A204.1 (cell line): ENCODE results near the gene SNX17.
A peak's percentile ranks its signal among the peaks of the same experiment; 100 is the strongest.
"Not testable (repeated sequence)": the region's sequence is repeated elsewhere in the genome, so short reads cannot be mapped to it uniquely, and the experiment has no call there.

Experiments used
- FAIRE-seq: peaks from 2 replicates; lab custom pipeline; 2012; peaks lifted over from hg19 to GRCh38; lab: Jason Lieb, UNC

SNX17 gene, protein sequence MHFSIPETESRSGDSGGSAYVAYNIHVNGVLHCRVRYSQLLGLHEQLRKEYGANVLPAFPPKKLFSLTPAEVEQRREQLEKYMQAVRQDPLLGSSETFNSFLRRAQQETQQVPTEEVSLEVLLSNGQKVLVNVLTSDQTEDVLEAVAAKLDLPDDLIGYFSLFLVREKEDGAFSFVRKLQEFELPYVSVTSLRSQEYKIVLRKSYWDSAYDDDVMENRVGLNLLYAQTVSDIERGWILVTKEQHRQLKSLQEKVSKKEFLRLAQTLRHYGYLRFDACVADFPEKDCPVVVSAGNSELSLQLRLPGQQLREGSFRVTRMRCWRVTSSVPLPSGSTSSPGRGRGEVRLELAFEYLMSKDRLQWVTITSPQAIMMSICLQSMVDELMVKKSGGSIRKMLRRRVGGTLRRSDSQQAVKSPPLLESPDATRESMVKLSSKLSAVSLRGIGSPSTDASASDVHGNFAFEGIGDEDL

DNA sequence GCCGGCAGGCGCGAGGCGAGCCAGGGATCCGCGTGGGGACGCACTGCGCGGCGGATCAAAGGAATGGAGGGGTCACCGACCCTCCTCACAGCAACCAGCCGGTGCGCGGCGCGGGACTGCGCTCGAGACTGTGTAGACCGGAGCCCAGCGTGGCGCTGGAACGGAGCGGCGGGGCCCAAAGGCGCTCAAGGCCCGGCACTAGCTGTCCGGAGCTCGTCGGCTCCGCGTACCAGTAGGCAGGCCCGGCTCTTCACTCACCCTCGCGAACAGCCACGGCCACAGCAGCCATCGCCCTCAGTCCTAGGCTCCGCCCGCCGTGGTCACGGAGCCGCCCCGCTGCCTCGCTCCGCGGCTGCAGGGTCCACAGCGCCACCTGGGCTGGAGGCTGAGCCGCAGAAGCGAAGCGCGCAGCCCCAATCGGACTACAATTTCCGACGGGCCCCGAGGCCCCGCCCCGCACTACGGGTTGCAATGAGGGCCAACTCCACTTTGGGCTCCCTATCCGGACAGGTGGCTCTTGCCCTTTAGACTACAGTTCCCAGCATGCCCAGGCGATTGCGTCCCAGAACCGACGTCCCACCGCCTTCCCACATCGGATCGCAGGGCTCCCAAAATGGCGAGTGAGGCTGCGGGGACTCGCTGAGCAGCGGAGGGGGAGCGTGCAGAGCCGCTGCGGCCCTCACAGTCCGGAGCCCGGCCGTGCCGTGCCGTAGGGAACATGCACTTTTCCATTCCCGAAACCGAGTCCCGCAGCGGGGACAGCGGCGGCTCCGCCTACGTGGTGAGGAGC, at the start of gene SNX17, which contains the start of gene EIF2B4:
TSS of gene SNX17 (plus strand) at position 591 of the 790 bp plus-strand sequence. CDS start at position 719, 128 bp downstream.
TSS of gene EIF2B4 (minus strand) at position 313 of the 790 bp plus-strand sequence. CDS start at position 289, 24 bp downstream.
- peak; percentile 29 for FAIRE-seq

DNA sequence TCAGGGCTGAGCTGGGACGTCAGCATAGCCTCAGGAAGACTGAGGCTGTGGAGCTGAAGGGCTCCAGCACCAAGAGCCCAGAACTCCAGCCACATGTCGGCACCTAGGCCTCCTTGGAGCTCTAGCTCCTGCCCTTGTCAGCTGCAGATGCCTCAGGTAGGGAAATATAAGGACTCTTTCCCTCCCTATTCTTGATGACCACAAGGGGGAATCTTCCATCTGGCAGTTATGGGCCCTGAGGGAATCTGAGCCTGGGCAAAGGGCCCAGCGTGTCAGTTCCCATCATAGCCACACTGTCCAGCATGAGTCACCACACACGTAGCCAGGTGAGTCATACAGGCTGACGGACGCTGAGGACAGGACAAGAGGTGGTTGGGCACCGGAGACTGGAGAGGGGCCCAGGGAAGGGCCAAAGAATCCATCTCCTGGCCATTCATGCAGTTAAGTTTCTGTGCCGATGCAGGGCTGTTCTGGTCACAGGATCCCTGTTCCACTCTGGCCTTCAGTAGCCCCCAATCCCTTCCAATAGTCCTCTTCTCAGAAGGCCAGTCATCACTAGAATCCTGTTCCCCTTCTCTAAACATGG, 49.4 kb upstream of the SNX17 start:
- no peak for FAIRE-seq

DNA sequence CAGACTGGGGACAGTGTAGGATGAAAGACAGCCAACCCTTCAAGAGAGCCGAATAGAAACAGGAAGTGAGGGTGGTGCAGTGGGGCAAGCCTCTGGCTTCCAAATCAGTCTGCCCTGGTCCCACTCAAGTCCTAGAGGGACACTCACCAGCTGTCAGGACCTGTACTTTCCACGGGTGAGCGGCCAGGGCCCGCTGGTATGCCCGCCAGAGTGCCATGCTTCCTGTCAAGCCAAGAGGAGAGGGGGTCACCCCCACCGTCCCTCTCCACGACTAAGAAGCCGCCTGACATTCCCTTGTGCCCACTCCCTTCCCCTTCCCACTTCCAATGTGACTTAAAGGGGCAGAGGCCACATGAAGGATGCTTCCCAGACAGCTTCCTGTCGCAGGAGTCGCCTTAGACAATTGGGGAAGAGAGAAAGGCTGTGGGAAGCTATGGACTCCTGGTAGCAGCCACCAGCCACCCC, 48.1 kb upstream of the SNX17 start:
- no peak for FAIRE-seq

DNA sequence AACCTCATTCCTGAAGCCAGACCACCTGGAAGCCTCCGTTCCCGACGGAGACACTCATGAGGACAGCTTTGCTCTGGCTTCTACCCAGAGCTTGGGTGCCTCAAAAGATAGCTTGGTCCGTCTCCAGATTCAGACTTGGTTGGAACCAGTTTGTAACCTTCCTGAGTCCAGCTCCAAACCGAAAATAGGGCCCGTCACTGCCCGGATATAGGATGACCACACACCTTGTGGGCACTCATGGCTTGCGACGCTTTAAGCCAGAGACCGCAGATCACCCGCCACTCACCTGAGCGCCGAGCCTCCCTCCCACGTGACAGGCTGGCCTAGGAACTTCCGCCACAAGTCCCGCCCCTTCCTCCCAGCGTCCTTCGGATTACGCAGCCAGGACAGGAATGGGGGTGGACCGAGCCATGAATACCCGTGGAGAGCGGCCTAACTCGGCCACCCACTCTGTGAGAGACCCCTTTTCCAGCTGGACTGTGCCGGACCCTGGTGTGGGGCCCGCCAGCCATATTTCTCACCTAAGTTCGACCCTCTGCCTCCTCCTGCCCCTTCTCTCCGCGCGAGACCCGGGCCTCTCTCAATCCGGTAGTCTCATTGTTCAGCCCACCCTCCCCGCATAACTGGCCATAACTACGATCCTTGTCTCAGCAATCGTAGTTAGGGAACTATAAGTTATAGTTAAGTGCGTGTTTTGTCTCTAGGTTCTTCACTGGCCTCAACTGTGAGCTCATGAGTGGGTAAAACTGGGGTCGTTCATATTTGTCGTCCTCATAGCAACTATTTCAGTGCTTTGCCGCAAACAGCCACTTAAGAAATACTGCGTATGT, 47.4 kb upstream of the SNX17 start, which contains the start of gene MPV17:
TSS of gene MPV17 (minus strand) at position 332 of the 830 bp plus-strand sequence. CDS start 580 bp downstream, outside the sequence.
- FAIRE-seq = no peak

DNA sequence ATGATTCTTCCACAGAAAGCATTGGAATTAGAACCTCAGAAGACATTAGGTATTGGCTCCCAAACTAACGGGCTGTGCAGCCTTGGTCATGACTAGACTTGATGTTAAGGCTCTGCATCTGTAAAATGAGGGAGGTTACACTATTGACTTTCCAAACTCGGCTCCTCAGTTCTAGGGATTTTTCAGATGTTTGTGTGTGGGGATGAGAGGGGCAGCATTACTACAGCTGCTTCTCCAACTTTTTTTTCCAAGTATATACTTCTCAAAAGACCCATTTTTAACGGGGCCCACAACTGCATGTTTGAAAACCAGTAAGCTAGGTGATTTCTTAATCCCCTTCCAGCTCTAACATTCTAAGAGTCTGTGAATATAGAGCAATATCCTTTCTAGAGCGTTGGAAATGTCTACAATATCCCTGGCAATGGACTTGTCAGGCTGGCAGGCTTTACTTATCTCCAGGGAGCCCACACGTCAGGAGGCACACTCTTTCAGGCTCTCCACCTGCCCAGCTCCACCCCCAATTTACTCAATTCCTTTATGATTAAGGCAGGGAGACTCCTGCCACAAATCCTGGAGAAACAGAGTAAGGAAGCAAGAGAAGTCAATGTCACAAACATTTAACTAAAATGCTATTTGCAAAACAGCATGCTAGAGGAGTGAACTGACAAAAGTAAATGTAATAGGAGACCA, 46.7 kb upstream of the SNX17 start:
- no peak for FAIRE-seq

DNA sequence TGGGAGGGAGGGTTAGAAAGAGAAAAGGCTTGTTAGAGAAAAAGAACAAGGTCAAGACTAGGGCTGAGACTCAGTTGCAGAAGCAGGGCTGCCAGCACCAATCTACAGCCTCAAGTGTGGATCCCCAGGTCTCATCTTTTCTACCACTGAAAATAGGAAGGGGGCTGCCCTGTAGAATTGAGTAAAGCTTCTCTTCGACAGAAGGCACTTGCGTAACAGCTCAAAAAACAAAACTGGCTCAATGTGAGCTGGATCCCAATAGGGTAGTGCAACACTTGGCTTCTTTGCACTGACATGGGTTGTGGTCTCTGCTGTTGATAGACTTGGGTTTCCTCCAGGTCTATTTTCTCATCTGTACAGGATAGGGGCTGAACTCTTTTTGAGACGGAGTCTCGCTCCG, 45.7 kb upstream of the SNX17 start:
- FAIRE-seq = no peak

DNA sequence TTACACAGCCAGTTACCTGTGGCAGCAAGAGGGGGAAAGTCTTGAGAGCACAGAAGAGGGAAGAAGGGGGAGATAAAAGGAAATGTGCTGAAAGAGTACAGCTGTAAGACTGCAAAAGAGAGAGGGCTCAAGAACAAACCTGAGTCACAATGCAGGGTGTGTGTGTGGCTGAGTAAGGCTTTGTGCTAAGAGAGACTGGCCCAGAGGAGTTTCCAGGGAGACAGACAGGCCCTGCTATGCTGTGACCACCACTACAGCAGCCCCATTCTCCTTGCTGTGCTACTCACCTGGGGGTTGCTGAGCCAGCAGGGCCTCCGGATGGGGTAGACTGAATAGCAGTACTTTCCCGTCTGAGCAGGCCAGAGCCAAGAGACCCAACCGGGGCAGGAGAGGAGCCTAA, 35.1 kb upstream of the SNX17 start:
- no peak for FAIRE-seq

DNA sequence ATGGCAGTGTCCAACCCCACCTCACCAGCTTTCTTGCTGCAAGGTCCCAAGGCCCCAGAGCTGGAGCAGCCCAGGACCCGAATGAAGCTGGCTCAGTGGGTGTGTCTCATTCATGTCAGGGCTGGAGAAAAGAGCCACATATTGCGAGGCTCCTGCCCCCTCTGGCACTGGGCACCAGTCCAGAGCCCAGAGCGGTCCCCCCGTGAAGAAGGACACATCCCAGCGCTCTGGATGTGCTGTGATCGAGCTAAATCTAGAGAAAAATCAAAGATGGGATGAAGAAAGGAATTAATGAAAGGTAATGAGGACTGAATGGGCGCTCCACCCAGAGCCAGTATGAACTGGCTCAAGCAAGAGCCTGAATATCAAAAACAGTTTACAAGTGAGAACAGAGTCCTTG, 34.2 kb upstream of the SNX17 start:
- no peak for FAIRE-seq

DNA sequence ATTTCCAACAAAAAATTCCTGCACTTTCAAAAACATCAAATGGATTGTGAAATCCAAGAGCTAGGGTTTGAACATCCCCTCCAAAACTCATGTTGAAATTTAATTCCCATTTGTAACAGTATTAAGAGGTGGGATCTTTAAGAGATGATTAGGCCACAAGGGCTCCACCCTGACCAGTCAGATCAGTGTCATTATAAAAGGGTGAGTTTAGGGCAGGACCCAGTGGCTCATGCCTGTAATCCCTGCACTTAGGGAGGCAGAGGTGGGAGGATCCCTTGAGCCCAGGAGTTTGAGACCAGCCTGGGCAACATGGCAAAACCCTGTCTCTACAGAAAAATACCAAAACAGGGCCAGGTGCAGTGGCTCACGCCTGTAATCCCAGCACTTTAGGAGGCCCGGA, 22.8 kb upstream of the SNX17 start:
- no peak for FAIRE-seq

DNA sequence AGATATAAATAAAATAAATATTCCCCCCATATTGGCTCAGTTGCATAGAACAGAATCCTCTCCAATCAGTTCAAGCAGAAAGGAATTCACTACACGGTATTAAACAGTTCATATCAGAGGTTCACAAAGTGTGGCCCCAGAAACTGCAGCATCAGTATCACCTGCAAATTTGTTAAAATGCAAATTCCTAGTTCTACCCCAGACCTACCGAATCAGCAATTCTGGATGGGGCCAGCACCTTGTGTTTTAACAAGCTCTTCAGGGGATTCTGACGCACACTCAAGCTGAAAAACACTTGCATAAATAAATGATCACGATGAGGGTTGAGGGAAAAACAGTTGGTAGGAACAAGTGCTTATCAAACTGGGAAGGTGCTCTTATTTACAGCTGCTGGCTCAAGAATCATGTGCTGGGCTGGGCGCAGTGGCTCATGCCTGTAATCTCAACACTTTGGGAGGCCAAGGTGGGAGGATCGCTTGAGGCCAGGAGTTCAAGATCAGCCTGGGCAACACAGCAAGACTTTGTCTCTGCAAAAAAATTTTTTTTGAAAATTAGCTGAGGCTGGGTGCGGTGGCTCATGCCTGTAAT, 20.2 kb upstream of the SNX17 start:
- FAIRE-seq = no peak

DNA sequence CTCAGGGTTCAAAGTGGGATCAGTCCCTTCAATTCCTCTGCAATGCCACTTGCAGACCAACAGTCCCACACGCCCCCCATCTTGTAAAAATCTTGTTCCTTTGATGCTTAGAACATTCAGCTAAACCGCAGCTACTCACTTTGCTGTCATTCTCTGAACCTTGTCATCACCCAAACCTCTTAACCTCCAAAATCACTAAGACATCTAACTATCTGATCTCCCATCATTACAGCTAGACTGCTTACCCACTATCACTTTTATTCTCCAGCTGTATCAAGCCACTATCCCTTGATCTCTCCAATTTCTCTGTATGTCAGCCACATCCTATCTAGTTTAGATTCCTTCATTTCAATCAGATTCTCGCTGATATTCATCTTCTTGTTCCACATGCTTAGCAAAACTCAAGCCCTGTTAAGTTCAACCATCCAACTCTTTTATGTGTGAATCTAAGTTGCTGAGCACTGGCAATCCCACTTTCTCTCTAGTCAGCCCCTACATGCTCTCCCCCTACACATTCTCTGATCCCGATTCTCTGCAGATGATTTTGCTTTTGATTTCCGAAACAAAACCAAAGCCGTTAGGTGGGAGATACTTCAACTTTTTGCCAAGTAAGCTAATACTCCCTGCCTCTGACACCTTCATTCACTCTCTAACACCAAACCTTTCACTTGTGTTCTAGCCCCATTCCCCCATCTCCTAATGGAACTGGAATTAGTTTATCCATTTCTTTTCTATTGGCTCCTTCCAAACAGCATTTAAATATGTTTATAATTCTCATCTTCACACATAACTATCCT, 18.4 kb upstream of the SNX17 start:
- FAIRE-seq = no peak

DNA sequence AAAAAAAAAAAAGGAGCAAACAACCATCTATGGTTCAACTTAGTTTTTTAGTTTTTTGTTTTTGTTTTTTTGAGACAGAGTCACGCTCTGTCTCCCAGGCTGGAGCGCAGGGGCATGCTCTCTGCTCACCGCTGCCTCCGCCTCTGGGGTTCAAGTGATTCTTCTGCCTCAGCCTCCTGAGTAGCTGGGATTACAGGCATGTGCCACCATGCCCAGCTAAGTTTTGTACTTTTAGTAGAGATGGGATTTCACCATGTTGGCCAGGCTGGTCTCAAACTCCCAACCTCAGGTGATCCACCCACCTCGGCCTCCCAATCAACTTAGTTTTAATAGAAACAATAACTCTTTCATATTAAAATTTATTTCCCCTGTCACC, 17.0 kb upstream of the SNX17 start:
- not testable (repeated sequence) for FAIRE-seq

DNA sequence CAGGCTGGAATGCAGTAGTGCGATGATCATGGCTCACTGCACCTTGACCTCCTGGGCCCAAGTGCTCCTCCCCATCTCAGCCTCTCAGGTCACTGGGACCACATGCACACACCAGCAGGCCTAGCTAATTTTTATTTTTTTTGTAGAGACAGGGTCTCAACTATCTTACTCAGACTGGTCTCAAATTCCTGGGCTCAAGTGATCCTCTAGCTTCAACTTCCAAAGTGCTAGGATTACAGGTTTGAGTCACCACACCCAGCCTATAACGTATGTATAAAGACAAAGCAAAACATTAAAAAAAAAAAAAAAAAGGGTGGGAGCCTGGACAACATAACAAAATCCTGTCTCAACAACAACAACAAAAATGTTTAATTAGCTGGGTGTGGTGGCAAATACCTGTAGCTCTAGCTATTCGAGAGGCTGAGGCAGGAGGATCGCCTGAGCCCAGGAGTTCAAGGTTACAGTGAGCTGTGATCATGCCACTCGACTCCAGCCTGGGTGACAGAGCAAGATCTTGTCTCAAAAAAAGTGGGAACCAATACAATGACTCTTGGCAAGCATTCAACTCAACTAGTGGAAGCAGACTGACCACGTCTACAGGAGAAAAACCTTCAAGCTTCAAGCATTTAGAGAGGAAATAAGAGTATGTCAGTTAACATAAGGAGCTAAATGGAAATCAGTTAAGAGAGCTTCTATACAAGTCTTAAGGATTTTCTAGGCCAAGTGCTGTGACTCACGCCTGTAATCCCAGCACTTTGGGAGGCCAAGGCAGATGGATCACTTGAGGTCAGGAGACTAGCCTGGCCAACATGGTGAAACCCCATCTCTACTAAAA, 16.4 kb upstream of the SNX17 start:
- no peak for FAIRE-seq

DNA sequence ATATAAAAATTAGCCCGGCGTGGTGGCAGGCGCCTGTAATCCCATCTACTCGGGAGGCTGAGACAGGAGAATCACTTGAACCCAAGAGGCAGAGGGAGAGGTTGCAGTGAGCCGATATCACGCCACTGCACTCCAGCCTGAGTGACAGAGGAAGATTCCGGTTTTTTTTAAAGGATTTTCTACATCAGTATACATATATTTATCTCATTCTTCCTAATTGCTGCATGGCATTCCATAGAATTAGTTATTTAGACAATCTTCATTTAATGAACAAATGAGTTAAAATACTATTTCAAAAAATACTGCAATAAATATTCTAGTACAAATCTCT, 15.9 kb upstream of the SNX17 start:
- FAIRE-seq = no peak

DNA sequence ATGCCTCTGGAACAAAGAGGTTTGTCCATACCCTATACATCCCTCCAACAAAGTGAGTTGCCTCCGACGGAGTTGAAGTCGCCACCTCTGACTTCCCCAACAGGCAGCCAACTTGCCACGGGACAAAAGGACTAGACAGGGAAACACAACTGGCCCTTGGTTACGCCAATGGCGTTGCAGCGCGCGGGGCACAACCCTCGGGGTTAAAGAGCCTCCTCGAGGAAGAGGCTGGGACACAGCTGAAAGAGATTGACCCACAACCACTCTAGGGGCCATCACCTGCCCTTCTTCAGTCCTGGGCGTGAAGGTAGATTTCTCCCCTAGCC, 14.4 kb upstream of the SNX17 start:
- no peak for FAIRE-seq

DNA sequence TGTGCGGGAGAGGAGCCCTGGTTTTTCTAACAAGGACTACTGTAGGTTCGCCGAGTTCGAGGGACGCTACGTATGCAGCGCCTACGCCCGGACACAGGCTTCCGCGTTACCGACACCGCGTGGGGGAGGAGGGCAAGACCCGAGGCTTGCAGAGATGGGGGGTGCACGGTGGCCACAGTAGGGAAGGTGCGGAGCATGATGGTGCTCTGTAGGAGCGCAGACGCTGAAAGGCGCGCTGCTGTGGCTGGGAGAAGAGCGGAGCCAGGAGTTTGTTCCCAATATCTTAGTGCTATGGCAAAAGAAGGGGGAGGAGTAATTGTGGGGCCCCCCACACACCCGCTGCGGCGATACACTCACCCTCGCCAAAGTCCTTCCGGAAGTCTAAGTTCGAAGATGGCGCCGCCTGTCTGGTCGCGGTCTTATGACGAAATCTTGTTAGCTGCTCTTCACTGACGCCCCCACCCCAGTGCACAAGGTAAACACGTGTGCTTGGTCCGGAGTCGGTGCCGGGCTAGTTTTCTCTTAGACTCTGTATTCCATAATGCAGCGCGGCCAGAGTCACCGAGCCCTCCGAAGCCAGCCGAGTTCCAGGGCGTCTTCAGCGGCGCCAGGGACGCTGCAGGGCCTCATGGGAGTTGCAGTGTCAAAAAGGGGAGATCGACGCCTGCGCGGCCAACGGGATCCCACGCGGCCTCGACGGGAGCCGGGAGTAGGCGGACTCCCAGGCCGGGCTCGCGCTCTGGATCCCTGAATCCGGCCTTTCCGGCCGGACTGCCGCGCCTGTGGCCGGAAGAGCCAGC, 13.8 kb upstream of the SNX17 start, which contains the start of gene GTF3C2:
TSS of gene GTF3C2 (minus strand) at position 383 of the 800 bp plus-strand sequence. CDS start 13,210 bp downstream, outside the sequence.
- FAIRE-seq = peak; percentile 86

DNA sequence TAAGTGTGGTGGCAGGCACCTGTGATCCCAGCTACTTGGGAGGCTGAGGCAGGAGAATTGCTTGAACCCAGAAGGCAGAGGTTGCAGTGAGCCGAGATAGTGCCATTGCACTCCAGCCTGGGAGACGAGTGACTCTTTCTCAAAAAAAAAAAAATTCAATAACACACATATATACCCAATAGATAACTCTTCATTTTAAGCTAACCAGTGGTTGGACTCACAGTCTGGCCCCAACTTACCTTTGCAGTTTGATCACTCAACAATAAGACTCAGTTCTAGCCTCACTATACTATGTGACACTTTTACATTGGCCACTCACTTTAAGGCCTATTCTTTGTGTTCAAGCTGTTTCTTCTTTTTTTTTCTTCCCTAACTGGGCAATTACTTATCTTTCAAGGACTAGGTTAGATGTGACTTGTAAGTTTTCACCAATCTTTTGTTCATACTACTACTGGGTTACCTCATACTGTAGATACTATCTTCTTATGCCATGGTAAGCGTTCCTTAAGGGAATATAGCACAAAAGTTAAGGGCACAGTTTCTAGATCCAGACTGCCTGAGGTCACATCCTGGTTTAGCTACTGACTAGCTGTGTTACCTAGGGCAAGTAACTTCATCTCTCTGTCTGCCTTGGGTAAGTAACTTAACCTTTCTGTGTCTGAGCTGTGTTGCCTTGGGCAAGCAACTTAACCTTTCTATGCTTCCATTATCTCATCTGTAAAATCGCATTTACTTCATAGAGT, 7.6 kb upstream of the SNX17 start:
- no peak for FAIRE-seq

DNA sequence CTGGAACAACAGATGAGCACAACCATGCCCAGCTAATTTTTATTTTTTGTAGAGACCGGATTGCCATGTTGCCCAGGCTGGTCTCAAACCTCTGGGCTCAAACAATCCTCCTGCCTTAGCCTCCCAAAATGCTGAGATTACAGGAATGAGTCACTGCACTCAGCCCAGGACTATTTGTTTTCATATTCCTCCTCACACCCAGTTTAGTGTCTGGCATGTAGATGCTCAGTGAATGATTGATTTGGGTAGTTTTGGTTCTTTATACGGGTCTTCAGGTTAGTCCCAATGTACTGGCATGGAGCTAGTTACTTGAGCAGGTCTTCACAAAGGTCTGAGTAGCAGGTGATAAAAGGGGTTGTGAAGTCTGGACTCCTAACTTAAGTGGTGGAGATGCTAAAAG, 6.5 kb upstream of the SNX17 start:
- FAIRE-seq = no peak
